ENCODE data around the gene ABCC5.
"Not testable (repeated sequence)": the region's sequence is repeated elsewhere in the genome, so short reads cannot be mapped to it uniquely, and the experiment has no call there.

Gene ABCC5

GRCh38 chr3:184016169-184016570, 1.5 kb downstream of the ABCC5 start:
- no peak for DNase-seq (ENCODE audit: low read depth in 2 of 2)

GRCh38 chr3:184015381-184016019, 2.2 kb downstream of the ABCC5 start:
- DNase-seq (ENCODE audit: low read depth in 2 of 2), result no peak

GRCh38 chr3:184011937-184012889, 5.5 kb downstream of the ABCC5 start:
- DNase-seq (ENCODE audit: low read depth in 2 of 2), result no peak

GRCh38 chr3:184011230-184011876, 6.3 kb downstream of the ABCC5 start:
- no peak for DNase-seq (ENCODE audit: low read depth in 2 of 2)

- no peak for DNase-seq (ENCODE audit: low read depth in 2 of 2)
Measured at GRCh38 chr3:184008161-184008560, 9.5 kb downstream of the ABCC5 start.

GRCh38 chr3:184007143-184007813, 10.4 kb downstream of the ABCC5 start:
- not testable (repeated sequence) for DNase-seq (ENCODE audit: low read depth in 2 of 2)

GRCh38 chr3:184005941-184006507, 11.7 kb downstream of the ABCC5 start:
- no peak for DNase-seq (ENCODE audit: low read depth in 2 of 2)

GRCh38 chr3:184004476-184004875, 13.2 kb downstream of the ABCC5 start:
- DNase-seq (ENCODE audit: low read depth in 2 of 2), result no peak

GRCh38 chr3:184003187-184003967, 14.3 kb downstream of the ABCC5 start:
- no peak for DNase-seq (ENCODE audit: low read depth in 2 of 2)

GRCh38 chr3:184002469-184002868, 15.2 kb downstream of the ABCC5 start:
- no peak for DNase-seq (ENCODE audit: low read depth in 2 of 2)

GRCh38 chr3:184001761-184002160, 15.9 kb downstream of the ABCC5 start:
- DNase-seq (ENCODE audit: low read depth in 2 of 2), result no peak

- DNase-seq (ENCODE audit: low read depth in 2 of 2), result no peak
Measured at GRCh38 chr3:183991403-183991802, 26.3 kb downstream of the ABCC5 start.

- DNase-seq (ENCODE audit: low read depth in 2 of 2), result no peak
Measured at GRCh38 chr3:183988216-183988790, 29.4 kb downstream of the ABCC5 start.

- DNase-seq (ENCODE audit: low read depth in 2 of 2), result no peak
Measured at GRCh38 chr3:183987000-183987600, 30.6 kb downstream of the ABCC5 start.

- DNase-seq (ENCODE audit: low read depth in 2 of 2), result no peak
Measured at GRCh38 chr3:183984749-183985729, 32.6 kb downstream of the ABCC5 start.

GRCh38 chr3:183984127-183984740, 33.5 kb downstream of the ABCC5 start:
- DNase-seq (ENCODE audit: low read depth in 2 of 2), result no peak

- no peak for DNase-seq (ENCODE audit: low read depth in 2 of 2)
Measured at GRCh38 chr3:183981990-183982644, 35.6 kb downstream of the ABCC5 start.

GRCh38 chr3:183980403-183980802, 37.3 kb downstream of the ABCC5 start:
- DNase-seq (ENCODE audit: low read depth in 2 of 2), result no peak

All from stimulated activated CD4-positive, alpha-beta T cell treated with anti-CD3 and anti-CD28 coated beads, Interleukin-15, amount 100 ng/mL, for 48 hours (primary cell).